ENCODE measurements around the gene RGSL1.

- TF ChIP-seq CTCF (IDR thresholded peaks at IDR 0.05), result no peak
- TF ChIP-seq POLR2A (IDR thresholded peaks at IDR 0.05), result no peak
Observed at GRCh38 chr1:182478238-182478637, 28.3 kb downstream of the RGSL1 start.

Data from Peyer's patch (tissue), 4 donors.